Memory B cell (primary cell): ENCODE results near the gene FLT3.
"Not testable (repeated sequence)": the region's sequence is repeated elsewhere in the genome, so short reads cannot be mapped to it uniquely, and the experiment has no call there.

Experiments
- ATAC-seq: fragments of 150-1000 bp; cut with Tn5 transposase; 2 replicates; pipeline ENCODE4 v1.10.0; 2021; ENCODE audit warnings: low read depth, mild to moderate bottlenecking, moderate library complexity
- DNase-seq, 2 donors: peaks; one replicate each; pipeline ENCODE4 v3.0.0; 2022; ENCODE audit warnings: low spot score in 2 of 2
- H3K27ac Mint-ChIP-seq: one replicate; pipeline ENCODE4 v1.8.0; 2022; ENCODE audit warnings: mild to moderate bottlenecking, moderate library complexity, mixed read lengths
- H3K27me3 Mint-ChIP-seq: one replicate; pipeline ENCODE4 v1.8.0; 2022; ENCODE audit warnings: mixed read lengths
- H3K36me3 Mint-ChIP-seq: one replicate; pipeline ENCODE4 v1.8.0; 2022; ENCODE audit warnings: mild to moderate bottlenecking, mixed read lengths
- H3K4me1 Mint-ChIP-seq: one replicate; pipeline ENCODE4 v1.8.0; 2022; ENCODE audit warnings: mixed read lengths
- H3K4me3 Mint-ChIP-seq: one replicate; pipeline ENCODE4 v1.8.0; 2022; ENCODE audit warnings: mild to moderate bottlenecking, moderate library complexity, mixed read lengths
- H3K9me3 Mint-ChIP-seq: one replicate; pipeline ENCODE4 v1.8.0; 2022; ENCODE audit warnings: mixed read lengths

FLT3 gene

GRCh38 chr13:28121224-28121623 is 20.8 kb upstream of the FLT3 start:
- Mint-ChIP-seq H3K9me3 (no peaks in the 10 kb centered on the region), H3K36me3 (no peaks in the 10 kb centered on the region), H3K27ac (no peak overlapping the region), H3K27me3 (no peaks in the 10 kb centered on the region), H3K4me3 (no peak overlapping the region), H3K4me1 (peaks cover 5% of the 10 kb centered on the region)
- no peak for DNase-seq
- ATAC-seq, result no peak

- no peak overlapping the region for H3K4me3 Mint-ChIP-seq
- ATAC-seq (no peak), DNase-seq (no peak)
- no peaks in the 10 kb centered on the region for H3K27me3 Mint-ChIP-seq
- peaks cover 5% of the 10 kb centered on the region for H3K4me1 Mint-ChIP-seq
- no peaks in the 10 kb centered on the region for H3K9me3 Mint-ChIP-seq
- H3K36me3 Mint-ChIP-seq, result no peaks in the 10 kb centered on the region
- H3K27ac Mint-ChIP-seq, result no peak overlapping the region
Measured at GRCh38 chr13:28120317-28120716, 19.9 kb upstream of the FLT3 start.

DNA sequence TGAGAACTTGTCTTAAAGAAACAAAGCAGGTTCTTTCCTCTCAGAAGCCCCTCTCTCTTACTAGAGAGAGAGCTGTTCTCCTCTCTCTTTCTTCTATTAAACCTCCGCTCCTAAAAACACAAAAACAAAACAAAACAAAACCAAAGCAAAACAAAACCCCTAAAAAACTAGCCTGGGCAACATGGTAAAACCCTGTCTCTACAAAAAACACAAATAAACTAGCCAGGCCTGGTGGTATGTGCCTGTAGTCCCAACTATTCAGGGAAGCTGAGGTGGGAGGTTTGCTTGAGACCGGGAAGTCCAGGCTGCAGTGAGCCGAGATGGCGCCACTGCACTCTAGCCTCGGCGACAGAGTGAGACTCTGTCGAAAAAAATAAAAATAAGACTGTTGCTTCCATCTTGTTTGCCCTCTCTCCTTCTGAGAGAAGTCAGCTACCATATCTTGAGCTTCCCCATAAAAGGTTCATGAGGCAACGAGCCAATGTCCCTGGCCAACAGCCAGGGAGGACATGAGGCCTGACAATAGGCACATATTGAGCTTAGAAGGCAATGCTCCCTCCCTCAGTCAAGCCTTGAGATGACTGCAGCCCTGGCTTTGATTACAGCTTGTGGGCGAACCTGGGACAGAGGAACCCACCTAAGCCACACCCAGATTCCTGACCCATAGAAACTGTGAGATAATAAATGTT is 17.5 kb upstream of the FLT3 start:
- DNase-seq (no peak), ATAC-seq (no peak)
- Mint-ChIP-seq H3K4me1 (peaks cover 5% of the 10 kb centered on the region), H3K9me3 (no peaks in the 10 kb centered on the region), H3K36me3 (no peaks in the 10 kb centered on the region), H3K4me3 (no peak overlapping the region), H3K27ac (no peak overlapping the region), H3K27me3 (no peaks in the 10 kb centered on the region)

GRCh38 chr13:28116736-28117135 is 16.4 kb upstream of the FLT3 start:
- Mint-ChIP-seq H3K4me3 (no peak overlapping the region), H3K4me1 (peaks cover 2% of the 10 kb centered on the region), H3K36me3 (no peaks in the 10 kb centered on the region), H3K27ac (no peak overlapping the region), H3K27me3 (no peaks in the 10 kb centered on the region), H3K9me3 (no peaks in the 10 kb centered on the region)
- ATAC-seq, result no peak
- no peak for DNase-seq

DNA sequence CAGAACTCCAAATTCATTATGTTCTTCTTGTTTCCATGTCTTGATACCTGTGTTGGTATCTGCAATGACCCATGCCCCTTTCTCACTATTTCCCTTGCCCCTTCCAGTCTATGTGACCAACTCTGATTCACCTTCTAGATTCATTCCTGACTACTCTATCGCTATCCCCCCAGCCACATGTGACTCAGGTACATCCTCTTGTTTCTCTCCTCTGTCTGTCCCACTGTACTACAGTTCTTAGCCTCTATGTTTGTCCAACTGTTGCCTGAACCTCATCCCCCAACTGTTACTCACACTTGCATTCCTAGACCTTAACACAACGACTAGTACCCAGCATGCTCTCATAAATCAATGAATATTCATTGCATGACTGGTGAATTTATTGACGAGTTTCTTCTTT is 10.0 kb upstream of the FLT3 start:
- DNase-seq (no peak), ATAC-seq (no peak)
- no peak overlapping the region for H3K27ac Mint-ChIP-seq
- no peaks in the 10 kb centered on the region for H3K9me3 Mint-ChIP-seq
- no peaks in the 10 kb centered on the region for H3K27me3 Mint-ChIP-seq
- peaks cover 2% of the 10 kb centered on the region for H3K4me1 Mint-ChIP-seq
- no peak overlapping the region for H3K4me3 Mint-ChIP-seq
- H3K36me3 Mint-ChIP-seq, result no peaks in the 10 kb centered on the region

- H3K27ac Mint-ChIP-seq, result no peak overlapping the region
- ATAC-seq (no peak), DNase-seq (no peak)
- no peaks in the 10 kb centered on the region for H3K36me3 Mint-ChIP-seq
- no peak overlapping the region for H3K4me3 Mint-ChIP-seq
- H3K27me3 Mint-ChIP-seq, result no peaks in the 10 kb centered on the region
- H3K9me3 Mint-ChIP-seq, result no peaks in the 10 kb centered on the region
- H3K4me1 Mint-ChIP-seq, result peaks cover 2% of the 10 kb centered on the region
Measured at GRCh38 chr13:28106976-28107375, 6.6 kb upstream of the FLT3 start.

DNA sequence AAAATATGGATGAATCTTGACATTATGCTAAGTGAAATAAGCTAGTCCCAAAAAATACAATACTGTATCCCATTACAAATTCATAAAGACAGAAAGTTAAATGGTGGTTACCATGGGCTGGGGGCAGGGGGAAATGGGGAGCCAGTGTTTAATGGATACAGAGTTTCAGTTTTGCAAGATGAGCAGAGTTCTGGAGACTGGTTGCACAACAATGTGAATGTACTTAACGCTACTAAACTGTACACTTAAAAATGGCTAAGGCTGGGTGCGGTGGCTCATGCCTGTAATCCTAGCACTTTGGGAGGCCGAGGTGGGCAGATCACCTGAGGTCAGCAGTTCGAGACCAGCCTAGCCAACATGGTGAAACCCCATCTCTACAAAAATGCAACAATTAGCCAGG is 1.5 kb upstream of the FLT3 start:
- H3K27ac Mint-ChIP-seq, H3K4me1 Mint-ChIP-seq, DNase-seq, ATAC-seq, H3K36me3 Mint-ChIP-seq, H3K27me3 Mint-ChIP-seq, H3K4me3 Mint-ChIP-seq, H3K9me3 Mint-ChIP-seq: not testable (repeated sequence)

DNA sequence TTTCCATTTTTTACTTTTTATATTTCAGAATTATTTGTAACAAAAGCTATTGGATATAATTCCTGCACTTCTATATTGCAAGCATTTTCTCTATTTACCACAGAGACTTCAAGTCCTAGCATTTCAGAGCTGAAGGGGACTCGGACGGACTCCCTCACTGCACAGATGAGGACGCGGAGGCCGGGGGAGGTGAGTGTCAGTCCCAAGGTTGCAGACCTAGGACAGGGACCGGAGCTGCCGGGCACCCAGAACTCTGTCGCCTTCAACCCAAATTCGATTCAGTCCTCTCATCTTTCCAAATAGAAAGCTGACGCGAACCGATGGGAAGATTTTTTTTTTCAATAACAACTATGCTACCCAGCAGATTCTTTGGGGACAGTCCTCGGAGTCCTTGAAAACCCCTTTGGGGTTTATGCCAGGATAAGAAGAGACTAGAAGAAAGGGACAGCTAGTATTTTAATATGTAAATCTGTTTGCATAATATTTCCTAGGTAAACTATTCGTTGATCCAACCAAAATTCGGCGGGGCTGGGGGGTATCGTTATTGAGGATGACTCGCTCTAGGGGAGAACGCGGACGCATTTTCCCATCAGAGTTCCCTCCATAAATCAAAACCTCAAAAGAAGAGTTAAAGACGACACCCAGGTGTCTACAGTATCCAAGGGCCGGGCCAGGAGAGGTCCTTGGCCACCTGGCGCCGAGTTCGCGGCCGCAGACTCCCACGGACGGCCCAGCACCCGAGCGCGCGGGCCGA is 803 bp downstream of the FLT3 start:
- no peak for ATAC-seq
- H3K27ac Mint-ChIP-seq, result no peak overlapping the region
- no peaks in the 10 kb centered on the region for H3K36me3 Mint-ChIP-seq
- peaks cover 7% of the 10 kb centered on the region for H3K27me3 Mint-ChIP-seq
- peak in 1 of 2 donors; percentile 4 for DNase-seq
- H3K4me1 Mint-ChIP-seq, result peaks cover 6% of the 10 kb centered on the region
- H3K9me3 Mint-ChIP-seq, result no peaks in the 10 kb centered on the region
- peak overlapping the region; percentile 82 for H3K4me3 Mint-ChIP-seq

- H3K4me3 Mint-ChIP-seq, result no peak overlapping the region
- peaks cover 12% of the 10 kb centered on the region for H3K4me1 Mint-ChIP-seq
- H3K27ac Mint-ChIP-seq, result no peak overlapping the region
- no peak for ATAC-seq
- H3K27me3 Mint-ChIP-seq, result peaks cover 7% of the 10 kb centered on the region
- DNase-seq, result no peak
- no peaks in the 10 kb centered on the region for H3K9me3 Mint-ChIP-seq
- H3K36me3 Mint-ChIP-seq, result no peaks in the 10 kb centered on the region
Measured at GRCh38 chr13:28097503-28097902, 2.9 kb downstream of the FLT3 start.

- no peak for ATAC-seq
- peaks cover 4% of the 10 kb centered on the region for H3K27me3 Mint-ChIP-seq
Measured at GRCh38 chr13:28094306-28094705, 6.1 kb downstream of the FLT3 start.

DNA sequence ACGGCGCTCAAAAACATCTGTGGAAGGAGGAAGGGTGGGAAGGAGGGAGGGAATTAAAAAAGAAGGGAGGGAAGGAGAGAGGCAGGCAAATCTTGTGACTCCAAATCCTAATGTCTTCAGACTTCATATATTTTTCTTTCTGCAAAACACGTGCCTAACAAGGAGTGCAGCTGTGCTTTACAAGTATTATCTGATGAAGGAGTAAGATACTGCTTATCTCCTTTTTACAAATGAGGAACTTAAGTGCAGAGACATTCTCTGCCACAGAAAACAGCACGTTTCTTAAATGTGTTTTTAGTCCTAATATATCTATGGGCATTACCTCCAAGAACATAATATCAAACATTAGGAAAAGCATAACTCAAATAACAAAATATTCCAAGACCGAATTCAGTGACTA is 6.5 kb downstream of the FLT3 start:
- Mint-ChIP-seq H3K4me1 (peaks cover 11% of the 10 kb centered on the region), H3K27ac (no peak overlapping the region), H3K9me3 (peaks cover 2% of the 10 kb centered on the region), H3K4me3 (no peak overlapping the region), H3K36me3 (peaks cover 1% of the 10 kb centered on the region), H3K27me3 (peaks cover 4% of the 10 kb centered on the region)
- DNase-seq, result no peak
- ATAC-seq, result no peak

More at GRCh38 chr13:28094306-28094705, 6.1 kb downstream of the FLT3 start:
- H3K27ac Mint-ChIP-seq, result no peak overlapping the region
- no peak for DNase-seq
- peaks cover 2% of the 10 kb centered on the region for H3K9me3 Mint-ChIP-seq
- peaks cover 1% of the 10 kb centered on the region for H3K36me3 Mint-ChIP-seq
- H3K4me3 Mint-ChIP-seq, result no peak overlapping the region
- peaks cover 11% of the 10 kb centered on the region for H3K4me1 Mint-ChIP-seq

GRCh38 chr13:28092431-28092830 is 7.9 kb downstream of the FLT3 start:
- Mint-ChIP-seq H3K27ac (no peak overlapping the region), H3K36me3 (peaks cover 1% of the 10 kb centered on the region), H3K9me3 (peaks cover 2% of the 10 kb centered on the region), H3K27me3 (peaks cover 3% of the 10 kb centered on the region), H3K4me1 (peaks cover 8% of the 10 kb centered on the region), H3K4me3 (no peak overlapping the region)
- no peak for ATAC-seq
- DNase-seq, result no peak

- Mint-ChIP-seq H3K27me3 (peaks cover 2% of the 10 kb centered on the region), H3K36me3 (peaks cover 1% of the 10 kb centered on the region), H3K4me1 (peaks cover 5% of the 10 kb centered on the region), H3K27ac (no peak overlapping the region), H3K4me3 (no peak overlapping the region), H3K9me3 (peaks cover 2% of the 10 kb centered on the region)
- no peak for ATAC-seq
- no peak for DNase-seq
Measured at GRCh38 chr13:28089065-28089464, 11.3 kb downstream of the FLT3 start.

DNA sequence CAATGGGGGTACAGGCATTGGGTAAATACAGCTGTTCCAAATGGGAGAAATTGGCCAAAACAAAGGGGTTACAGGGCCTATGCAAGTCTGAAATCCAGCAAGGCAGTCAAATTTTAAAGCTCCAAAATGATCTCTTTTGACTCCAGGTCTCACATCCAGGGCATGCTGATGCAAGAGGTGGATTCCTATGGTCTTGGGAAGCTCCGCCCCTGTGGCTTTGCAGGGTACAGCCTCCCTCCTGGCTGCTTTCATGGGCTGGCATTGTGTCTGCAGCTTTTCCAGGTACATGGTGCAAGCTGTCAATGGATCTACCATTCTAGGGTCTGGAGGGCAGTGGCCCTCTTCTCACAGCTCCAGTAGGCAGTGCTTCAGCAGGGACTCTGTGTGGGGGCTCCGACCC is 22.6 kb downstream of the FLT3 start:
- ATAC-seq, DNase-seq, H3K27ac Mint-ChIP-seq, H3K4me1 Mint-ChIP-seq, H3K4me3 Mint-ChIP-seq, H3K27me3 Mint-ChIP-seq: not testable (repeated sequence)
- Mint-ChIP-seq H3K9me3 (peaks cover 11% of the 10 kb centered on the region), H3K36me3 (peaks cover 12% of the 10 kb centered on the region)

DNA sequence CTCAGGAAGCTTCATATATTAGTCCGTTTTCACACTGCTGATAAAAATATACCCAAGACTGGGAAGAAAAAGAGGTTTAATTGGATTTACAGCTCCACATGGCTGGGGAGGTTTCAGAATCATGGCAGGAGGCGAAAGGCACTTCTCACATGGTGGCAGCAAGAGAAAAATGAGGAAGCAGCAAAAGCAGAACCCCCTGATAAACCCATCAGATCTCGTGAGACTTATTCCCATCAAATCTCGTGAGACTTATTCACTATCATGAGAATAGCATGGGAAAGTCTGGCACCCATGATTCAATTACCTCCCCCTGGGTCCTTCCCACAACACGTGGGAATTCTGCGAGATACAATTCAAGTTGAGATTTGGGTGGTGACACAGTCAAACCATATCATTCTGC is 23.1 kb downstream of the FLT3 start:
- Mint-ChIP-seq H3K4me3 (no peak overlapping the region), H3K36me3 (peaks cover 12% of the 10 kb centered on the region), H3K9me3 (peaks cover 11% of the 10 kb centered on the region), H3K27ac (peak overlapping the region; percentile 63), H3K27me3 (no peaks in the 10 kb centered on the region), H3K4me1 (peaks cover 9% of the 10 kb centered on the region)
- DNase-seq, result no peak
- ATAC-seq, result no peak
